Upper lobe of left lung (tissue), 4 donors: ENCODE data around the gene OTOGL.

ENCODE experiments used
- EP300 ChIP-seq, 4 donors: sonication (generic); formaldehyde crosslinking; IDR thresholded peaks; one replicate each; pipeline ENCODE4 v1.5.1; 2017; ENCODE audit warnings: antibody characterized with exemption in 4 of 4, control low read depth in 2 of 4
- POLR2A ChIP-seq, 4 donors: fragments of 450-650 bp; IDR thresholded peaks; one replicate each; pipeline ENCODE4 v1.5.1; 2016 to 2017; ENCODE audit warnings: antibody characterized with exemption in 4 of 4, mild to moderate bottlenecking in 2 of 4
- POLR2AphosphoS5 ChIP-seq, 2 donors: sonication (generic); formaldehyde crosslinking; IDR thresholded peaks; one replicate each; pipeline ENCODE4 v1.5.1; 2017; ENCODE audit warnings: antibody characterized with exemption in 2 of 2
- TF ChIP-seq, protein P1 (sequence below), 6 experiments: fragments of 450-650 bp in 4 of 6; fragments of 200-600 bp in 2 of 6; sonication (generic) in 2 of 6; IDR thresholded peaks; one replicate each; pipeline ENCODE4 v1.5.1; 2016 to 2019; ENCODE audit warnings: antibody characterized with exemption in 6 of 6

DNA sequence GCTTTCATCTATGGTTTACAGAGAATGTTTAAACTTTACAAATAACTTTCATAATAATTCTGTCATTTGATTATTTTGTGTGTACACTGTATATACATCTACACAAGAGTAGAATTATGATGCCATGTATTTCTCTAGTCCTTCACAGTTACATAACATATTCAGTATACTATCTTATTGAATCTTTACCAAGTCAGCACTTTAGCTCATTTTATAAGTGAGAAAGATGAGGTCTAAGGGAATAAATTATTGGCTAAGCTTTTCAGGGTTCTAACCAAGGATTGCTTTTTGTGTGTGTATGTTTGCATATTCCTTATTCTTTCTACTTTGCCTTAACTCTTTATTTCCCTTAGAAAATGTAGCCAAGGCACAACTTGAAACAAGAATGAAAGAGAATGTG is 260.4 kb downstream of the OTOGL start:
- TF ChIP-seq, protein P1, sequence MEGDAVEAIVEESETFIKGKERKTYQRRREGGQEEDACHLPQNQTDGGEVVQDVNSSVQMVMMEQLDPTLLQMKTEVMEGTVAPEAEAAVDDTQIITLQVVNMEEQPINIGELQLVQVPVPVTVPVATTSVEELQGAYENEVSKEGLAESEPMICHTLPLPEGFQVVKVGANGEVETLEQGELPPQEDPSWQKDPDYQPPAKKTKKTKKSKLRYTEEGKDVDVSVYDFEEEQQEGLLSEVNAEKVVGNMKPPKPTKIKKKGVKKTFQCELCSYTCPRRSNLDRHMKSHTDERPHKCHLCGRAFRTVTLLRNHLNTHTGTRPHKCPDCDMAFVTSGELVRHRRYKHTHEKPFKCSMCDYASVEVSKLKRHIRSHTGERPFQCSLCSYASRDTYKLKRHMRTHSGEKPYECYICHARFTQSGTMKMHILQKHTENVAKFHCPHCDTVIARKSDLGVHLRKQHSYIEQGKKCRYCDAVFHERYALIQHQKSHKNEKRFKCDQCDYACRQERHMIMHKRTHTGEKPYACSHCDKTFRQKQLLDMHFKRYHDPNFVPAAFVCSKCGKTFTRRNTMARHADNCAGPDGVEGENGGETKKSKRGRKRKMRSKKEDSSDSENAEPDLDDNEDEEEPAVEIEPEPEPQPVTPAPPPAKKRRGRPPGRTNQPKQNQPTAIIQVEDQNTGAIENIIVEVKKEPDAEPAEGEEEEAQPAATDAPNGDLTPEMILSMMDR (IDR thresholded peaks at IDR 0.05): no peak
- no peak for TF ChIP-seq POLR2AphosphoS5 (IDR thresholded peaks at IDR 0.05)
- no peak for TF ChIP-seq EP300 (IDR thresholded peaks at IDR 0.05)
- no peak for TF ChIP-seq POLR2A (IDR thresholded peaks at IDR 0.05)
